SK-N-SH (cell line): ENCODE data around the gene PRRT2. TPM values are rescaled to one million over a fixed set of nuclear protein-coding genes. Genes with fewer than 3 reads are reported as not detected.

Source experiments
- CTCF ChIA-PET: fragments of 300-600, 350-600 bp; formaldehyde crosslinking; extraction: SDS; loops from one replicate; lab custom pipeline; 2021; lab: Yijun Ruan, JAX
- POLR2A ChIA-PET: fragments of 350-600 bp; sonication (Branson Sonifier 250); formaldehyde crosslinking; extraction: SDS; loops from one replicate; lab custom pipeline; 2020; ENCODE audit warnings: antibody characterized with exemption, inconsistent platforms; lab: Yijun Ruan, JAX
- DNase-seq: peaks from one replicate; pipeline ENCODE4 v3.0.0; 2012
- H2AFZ ChIP-seq: fragments of 200-600 bp; sonication (generic); 2 replicates; pipeline ENCODE4 v1.8.1; 2016; ENCODE audit warnings: antibody characterized with exemption, mild to moderate bottlenecking, low read depth
- H3F3A ChIP-seq: fragments of 200-600 bp; sonication (generic); replicated peaks from 2 replicates; pipeline ENCODE3; 2016; ENCODE audit warnings: antibody characterized with exemption, mild to moderate bottlenecking; ENCODE audit not compliant: insufficient read depth
- H3K27ac ChIP-seq, 2 experiments: fragments of 200-500 bp in 1 of 2; fragments of 200-600 bp in 1 of 2; sonication (Bioruptor generic) in 1 of 2; sonication (generic), shearing (Covaris generic) in 1 of 2; 2 replicates each; pipeline versions ENCODE4 v1.5.1 to v1.6.1; 2014 to 2016; ENCODE audit warnings: low read depth in 2 of 2, inconsistent platforms in 1 of 2, low read length in 1 of 2, mild to moderate bottlenecking in 1 of 2, mixed read lengths in 1 of 2
- H3K27me3 ChIP-seq: fragments of 200-600 bp; sonication (generic), shearing (Covaris generic); 2 replicates; pipeline ENCODE4 v1.6.1; 2016; ENCODE audit warnings: mixed run types; ENCODE audit not compliant: insufficient read depth
- H3K36me3 ChIP-seq, 2 experiments: fragments of 200-500 bp in 1 of 2; fragments of 200-600 bp in 1 of 2; sonication (Bioruptor generic) in 1 of 2; sonication (generic) in 1 of 2; replicated peaks in 1 of 2; 2 replicates each; pipeline versions ENCODE3 to v1.5.1; 2014 to 2016; ENCODE audit warnings: low read length in 1 of 2, mild to moderate bottlenecking in 1 of 2; ENCODE audit not compliant: insufficient read depth in 2 of 2, control insufficient read depth in 1 of 2
- H3K4me1 ChIP-seq, 2 experiments: fragments of 200-500 bp in 1 of 2; fragments of 200-600 bp in 1 of 2; sonication (Bioruptor generic) in 1 of 2; sonication (generic), shearing (Covaris generic) in 1 of 2; 2 replicates each; pipeline versions ENCODE4 v1.5.1 to v1.6.1; 2014 to 2016; ENCODE audit warnings: low read depth in 1 of 2, low read length in 1 of 2, mixed run types in 1 of 2; ENCODE audit not compliant: insufficient read depth in 2 of 2, control insufficient read depth in 1 of 2
- H3K4me2 ChIP-seq: fragments of 200-600 bp; sonication (generic), shearing (Covaris generic); 2 replicates; pipeline ENCODE4 v1.6.1; 2017; ENCODE audit warnings: mixed run types
- H3K4me3 ChIP-seq, 2 experiments: fragments of 200-500 bp in 1 of 2; fragments of 200-600 bp in 1 of 2; sonication (Bioruptor generic) in 1 of 2; sonication (generic), shearing (Covaris generic) in 1 of 2; 2 replicates each; pipeline versions ENCODE4 v1.5.1 to v1.8.1; 2014 to 2016; ENCODE audit warnings: low read depth in 2 of 2, inconsistent platforms in 1 of 2, low read length in 1 of 2, mild to moderate bottlenecking in 1 of 2, mixed read lengths in 1 of 2, moderate library complexity in 1 of 2
- H3K79me2 ChIP-seq: fragments of 200-600 bp; sonication (generic); 2 replicates; pipeline ENCODE4 v1.8.1; 2017; ENCODE audit warnings: mild to moderate bottlenecking; ENCODE audit not compliant: insufficient read depth
- H3K9ac ChIP-seq: fragments of 200-600 bp; sonication (generic); 2 replicates; pipeline ENCODE4 v1.6.1; 2017; ENCODE audit warnings: mixed run types
- H3K9me2 ChIP-seq: fragments of 200-600 bp; sonication (generic); 2 replicates; pipeline ENCODE4 v1.6.1; 2017; ENCODE audit warnings: mixed run types
- H3K9me3 ChIP-seq: fragments of 200-600 bp; sonication (generic); 2 replicates; pipeline ENCODE4 v1.6.1; 2017; ENCODE audit warnings: mixed run types, mild to moderate bottlenecking, moderate library complexity
- H4K20me1 ChIP-seq: fragments of 200-600 bp; sonication (generic); 2 replicates; pipeline ENCODE4 v1.6.1; 2017; ENCODE audit warnings: mild to moderate bottlenecking, mixed run types; ENCODE audit not compliant: insufficient read depth
- CHD2 ChIP-seq: fragments of 150-350 bp; IDR thresholded peaks from 2 replicates; pipeline ENCODE4 v1.6.1; 2018; ENCODE audit warnings: low read length; ENCODE audit not compliant: partially characterized antibody
- EZH2phosphoT487 ChIP-seq: fragments of 200-600 bp; sonication (generic); IDR thresholded peaks from 2 replicates; pipeline ENCODE4 v1.6.1; 2017; ENCODE audit warnings: low read depth, mixed run types, mild to moderate bottlenecking, antibody characterized with exemption, moderate library complexity, borderline replicate concordance
- FOSL2 ChIP-seq: IDR thresholded peaks from 2 replicates; pipeline ENCODE4 v1.4.0; 2012; ENCODE audit warnings: low read depth, mild to moderate bottlenecking, moderate library complexity, borderline replicate concordance
- FOXM1 ChIP-seq: IDR thresholded peaks from 2 replicates; pipeline ENCODE4 v1.4.0; 2012; ENCODE audit warnings: low read depth, mild to moderate bottlenecking
- MXI1 ChIP-seq: IDR thresholded peaks from 2 replicates; pipeline ENCODE4 v1.6.1; 2012; ENCODE audit warnings: mild to moderate bottlenecking, low read depth, low read length, improper control_type of control experiment
- NFIC ChIP-seq: IDR thresholded peaks from 2 replicates; pipeline ENCODE4 v1.4.0; 2012; ENCODE audit warnings: borderline replicate concordance
- POLR2AphosphoS5 ChIP-seq: IDR thresholded peaks from 2 replicates; pipeline ENCODE4 v1.6.1; 2012; ENCODE audit warnings: low read depth, low read length
- RAD21 ChIP-seq: IDR thresholded peaks from 2 replicates; pipeline ENCODE4 v1.6.1; 2012; ENCODE audit warnings: mild to moderate bottlenecking, low read length
- SIN3A ChIP-seq: IDR thresholded peaks from 2 replicates; pipeline ENCODE4 v1.6.1; 2012; ENCODE audit warnings: low read depth, mild to moderate bottlenecking, low read length, moderate library complexity, borderline replicate concordance
- TAF1 ChIP-seq: IDR thresholded peaks from 2 replicates; pipeline ENCODE4 v1.6.1; 2012; ENCODE audit warnings: low read depth, mild to moderate bottlenecking, low read length, moderate library complexity, borderline replicate concordance
- TCF12 ChIP-seq: IDR thresholded peaks from 2 replicates; pipeline ENCODE4 v1.4.0; 2012
- WGBS: methylation state at CpG from one replicate; pipeline ENCODE4 v1.1.6; 2017; ENCODE audit warnings: low lambda C conversion rate; 5-methylcytosine and 5-hydroxymethylcytosine counted together
- polyA plus RNA-seq, 3 experiments: library from polyadenylated mRNA; depleted of rRNA; stranded (reverse); fragments of >200 nt; gene quantifications; 2 replicates each; pipeline ENCODE4 v1.2.3, GENCODE V29; 2012
- TF ChIP-seq, protein P1 (sequence below): IDR thresholded peaks from 2 replicates; pipeline ENCODE4 v1.4.0; 2012; ENCODE audit warnings: low read depth, borderline replicate concordance
- TF ChIP-seq, protein P2 (sequence below): fragments of 200-600 bp; sonication (generic); IDR thresholded peaks from 2 replicates; pipeline ENCODE4 v1.6.1; 2017; ENCODE audit warnings: antibody characterized with exemption, mild to moderate bottlenecking, moderate library complexity
- TF ChIP-seq, protein P3 (sequence below): IDR thresholded peaks from 2 replicates; pipeline ENCODE4 v1.4.0; 2012; ENCODE audit warnings: low read depth

Gene PRRT2
- polyA plus RNA-seq, 1 of the 3 experiments (the other 2 are of a cell fraction) = 28.1 TPM

DNA sequence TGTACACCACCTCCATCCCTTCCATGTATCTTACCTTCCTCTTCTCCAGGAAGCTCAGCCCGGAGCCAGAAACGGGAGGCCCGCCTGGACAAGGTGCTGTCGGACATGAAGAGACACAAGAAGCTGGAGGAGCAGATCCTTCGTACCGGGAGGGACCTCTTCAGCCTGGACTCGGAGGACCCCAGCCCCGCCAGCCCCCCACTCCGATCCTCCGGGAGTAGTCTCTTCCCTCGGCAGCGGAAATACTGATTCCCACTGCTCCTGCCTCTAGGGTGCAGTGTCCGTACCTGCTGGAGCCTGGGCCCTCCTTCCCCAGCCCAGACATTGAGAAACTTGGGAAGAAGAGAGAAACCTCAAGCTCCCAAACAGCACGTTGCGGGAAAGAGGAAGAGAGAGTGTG, 7.5 kb downstream of the PRRT2 start:
- peaks cover 57% of the 10 kb centered on the region for H3F3A ChIP-seq
- no peaks in the 10 kb centered on the region for H4K20me1 ChIP-seq
- no peak overlapping the region for H2AFZ ChIP-seq
- CTCF ChIA-PET = interaction anchor here (1.1 to 14.0 kb wide), 11 partner anchors 12 to 213 kb away, joined by 3 to 129 read pairs (median 5); partner anchors contain the start of gene KIF22
- H3K4me3 ChIP-seq = peak overlapping the region in 1 of 2 experiments; percentile 93; a peak in 1 of 4 replicates
- no peak overlapping the region for H3K9ac ChIP-seq
- H3K9me2 ChIP-seq = no peaks in the 10 kb centered on the region
- no peak for DNase-seq
- no peaks in the 10 kb centered on the region for H3K9me3 ChIP-seq
- TF ChIP-seq FOXM1 (no peak), EZH2phosphoT487 (no peak), RAD21 (peak; percentile 23; the same call in 1 of the 2 replicates), FOSL2 (no peak)
- TF ChIP-seq, protein P1, sequence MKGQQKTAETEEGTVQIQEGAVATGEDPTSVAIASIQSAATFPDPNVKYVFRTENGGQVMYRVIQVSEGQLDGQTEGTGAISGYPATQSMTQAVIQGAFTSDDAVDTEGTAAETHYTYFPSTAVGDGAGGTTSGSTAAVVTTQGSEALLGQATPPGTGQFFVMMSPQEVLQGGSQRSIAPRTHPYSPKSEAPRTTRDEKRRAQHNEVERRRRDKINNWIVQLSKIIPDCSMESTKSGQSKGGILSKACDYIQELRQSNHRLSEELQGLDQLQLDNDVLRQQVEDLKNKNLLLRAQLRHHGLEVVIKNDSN = no peak
- TF ChIP-seq, protein P2, sequence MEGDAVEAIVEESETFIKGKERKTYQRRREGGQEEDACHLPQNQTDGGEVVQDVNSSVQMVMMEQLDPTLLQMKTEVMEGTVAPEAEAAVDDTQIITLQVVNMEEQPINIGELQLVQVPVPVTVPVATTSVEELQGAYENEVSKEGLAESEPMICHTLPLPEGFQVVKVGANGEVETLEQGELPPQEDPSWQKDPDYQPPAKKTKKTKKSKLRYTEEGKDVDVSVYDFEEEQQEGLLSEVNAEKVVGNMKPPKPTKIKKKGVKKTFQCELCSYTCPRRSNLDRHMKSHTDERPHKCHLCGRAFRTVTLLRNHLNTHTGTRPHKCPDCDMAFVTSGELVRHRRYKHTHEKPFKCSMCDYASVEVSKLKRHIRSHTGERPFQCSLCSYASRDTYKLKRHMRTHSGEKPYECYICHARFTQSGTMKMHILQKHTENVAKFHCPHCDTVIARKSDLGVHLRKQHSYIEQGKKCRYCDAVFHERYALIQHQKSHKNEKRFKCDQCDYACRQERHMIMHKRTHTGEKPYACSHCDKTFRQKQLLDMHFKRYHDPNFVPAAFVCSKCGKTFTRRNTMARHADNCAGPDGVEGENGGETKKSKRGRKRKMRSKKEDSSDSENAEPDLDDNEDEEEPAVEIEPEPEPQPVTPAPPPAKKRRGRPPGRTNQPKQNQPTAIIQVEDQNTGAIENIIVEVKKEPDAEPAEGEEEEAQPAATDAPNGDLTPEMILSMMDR = peak; percentile 35
- TF ChIP-seq, all 33 proteins: peak for 2
- peak overlapping the region; percentile 86 for H3K4me2 ChIP-seq
- POLR2A ChIA-PET = interaction anchor here (0.8 to 1.4 kb wide), 2 partner anchors 8 to 29 kb away, joined by 3 to 4 read pairs; no protein-coding TSS in a partner anchor
- H3K27me3 ChIP-seq = no peaks in the 10 kb centered on the region
- H3K36me3 ChIP-seq = peaks cover 6 to 19% of the 10 kb centered on the region in 2 experiments
- H3K79me2 ChIP-seq = peaks cover 86% of the 10 kb centered on the region
- H3K27ac ChIP-seq = peak overlapping the region; percentile 74 to 97; a peak in 2 of 4 replicates
- WGBS = 54% methylated on average over 13 of the region's 15 CpGs
- peaks cover 33 to 41% of the 10 kb centered on the region in 2 experiments; a peak in 3 of 4 replicates for H3K4me1 ChIP-seq

DNA sequence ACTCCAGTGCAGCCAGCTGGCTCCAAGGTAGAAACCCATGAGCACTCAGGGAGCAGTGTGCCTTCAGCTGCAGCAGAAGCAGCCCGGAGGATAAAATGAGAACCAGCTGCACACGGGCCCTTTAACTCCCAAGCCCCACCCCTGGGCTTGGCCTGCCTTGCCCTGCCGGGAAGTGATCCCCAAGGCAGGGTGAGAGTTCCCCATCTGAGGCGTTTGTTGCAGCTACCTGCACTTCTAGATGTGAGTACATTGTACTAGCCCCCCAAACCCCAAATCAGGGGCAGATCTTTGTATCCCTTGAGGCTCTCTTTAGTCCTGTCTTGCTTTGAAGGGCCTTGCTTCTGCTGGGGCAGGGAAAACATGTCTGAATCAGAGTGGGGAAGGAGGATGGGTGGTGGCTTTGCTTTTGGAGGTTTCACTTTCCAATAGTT, 8.3 kb downstream of the PRRT2 start, which contains the start of gene MVP:
Gene MVP (plus strand): TSS at position 192 of the 431 bp plus-strand sequence. CDS start 10,088 bp downstream, outside the sequence.
- H3K9me2 ChIP-seq = no peaks in the 10 kb centered on the region
- H3K4me3 ChIP-seq = peak within 1 kb of the TSS; percentile 59 to 93
- H3K36me3 ChIP-seq = peaks cover 6 to 19% of the 10 kb centered on the region in 2 experiments
- H3K79me2 ChIP-seq = peaks cover 80% of the 10 kb centered on the region
- ChIA-PET POLR2A (interaction anchor here (0.9 to 1.4 kb wide), 2 partner anchors 9 to 13 kb away, joined by 3 to 4 read pairs; no protein-coding TSS in a partner anchor), CTCF (interaction anchor here (0.6 to 14.0 kb wide), 11 partner anchors 13 to 212 kb away, joined by 3 to 129 read pairs (median 5); partner anchors contain the start of gene KIF22)
- WGBS = 0% methylated on average over 3 of the region's 4 CpGs
- H3K9me3 ChIP-seq = no peaks in the 10 kb centered on the region
- TF ChIP-seq POLR2AphosphoS5 = peak; percentile 92
- 0 out of 2 replicates have a peak, but pooled peaks have one; percentile 38 for TF ChIP-seq TAF1
- TF ChIP-seq, protein P3, sequence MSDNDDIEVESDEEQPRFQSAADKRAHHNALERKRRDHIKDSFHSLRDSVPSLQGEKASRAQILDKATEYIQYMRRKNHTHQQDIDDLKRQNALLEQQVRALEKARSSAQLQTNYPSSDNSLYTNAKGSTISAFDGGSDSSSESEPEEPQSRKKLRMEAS = peak; percentile 68; the same call in 1 of the 2 replicates
- no peak for TF ChIP-seq FOXM1
- TF ChIP-seq FOSL2 = no peak
- TF ChIP-seq MXI1 = 0 out of 2 replicates have a peak, but pooled peaks have one; percentile 31
- peak; percentile 49 for TF ChIP-seq CHD2
- no peak for TF ChIP-seq NFIC
- 0 out of 2 replicates have a peak, but pooled peaks have one; percentile 17 for TF ChIP-seq RAD21
- TF ChIP-seq, protein P2 = no peak
- peak; percentile 92; the same call in 1 of the 2 replicates for TF ChIP-seq SIN3A
- TF ChIP-seq TCF12 = peak; percentile 71
- no peaks in the 10 kb centered on the region for H4K20me1 ChIP-seq
- peak; percentile 72 for DNase-seq
- H3K27ac ChIP-seq = peak within 1 kb of the TSS; percentile 74 to 97
- H3K4me1 ChIP-seq = peaks cover 32 to 36% of the 10 kb centered on the region in 2 experiments; a peak in 3 of 4 replicates
- peaks cover 60% of the 10 kb centered on the region for H3F3A ChIP-seq
- peak within 1 kb of the TSS; percentile 72 for H3K9ac ChIP-seq
- H3K4me2 ChIP-seq = peak within 1 kb of the TSS; percentile 86
- no peak within 1 kb of the TSS for H2AFZ ChIP-seq
- H3K27me3 ChIP-seq = no peaks in the 10 kb centered on the region
